Measurements from ENCODE around the gene COX19.
"Not testable (repeated sequence)": the region's sequence is repeated elsewhere in the genome, so short reads cannot be mapped to it uniquely, and the experiment has no call there.

COX19 gene

GRCh38 chr7:962401-963081 is 12.8 kb downstream of the COX19 start:
- no peak for DNase-seq (ENCODE audit: low read depth in 2 of 2, low spot score in 1 of 2)

- no peak for DNase-seq (ENCODE audit: low read depth in 2 of 2, low spot score in 1 of 2)
Measured at GRCh38 chr7:961546-962400, 13.6 kb downstream of the COX19 start.

- DNase-seq (ENCODE audit: low read depth in 2 of 2, low spot score in 1 of 2), result not testable (repeated sequence)
Measured at GRCh38 chr7:960972-961371, 14.4 kb downstream of the COX19 start.

GRCh38 chr7:960269-960871 is 15.0 kb downstream of the COX19 start:
- no peak for DNase-seq (ENCODE audit: low read depth in 2 of 2, low spot score in 1 of 2)

- not testable (repeated sequence) for DNase-seq (ENCODE audit: low read depth in 2 of 2, low spot score in 1 of 2)
Measured at GRCh38 chr7:959740-960139, 15.6 kb downstream of the COX19 start.

GRCh38 chr7:959271-959670 is 16.1 kb downstream of the COX19 start:
- no peak for DNase-seq (ENCODE audit: low read depth in 2 of 2, low spot score in 1 of 2)

GRCh38 chr7:958221-959200 is 16.8 kb downstream of the COX19 start:
- no peak for DNase-seq (ENCODE audit: low read depth in 2 of 2, low spot score in 1 of 2)

- no peak for DNase-seq (ENCODE audit: low read depth in 2 of 2, low spot score in 1 of 2)
Measured at GRCh38 chr7:957418-958220, 17.7 kb downstream of the COX19 start.

GRCh38 chr7:956031-956430 is 19.3 kb downstream of the COX19 start:
- no peak for DNase-seq (ENCODE audit: low read depth in 2 of 2, low spot score in 1 of 2)

GRCh38 chr7:954330-955238 is 20.8 kb downstream of the COX19 start, which contains the start of gene ADAP1:
Gene ADAP1 (minus strand): TSS chr7:954680. CDS start chr7:954477, 203 bp downstream.
- DNase-seq (ENCODE audit: low read depth in 2 of 2, low spot score in 1 of 2), result no peak

GRCh38 chr7:953547-954327 is 21.6 kb downstream of the COX19 start:
- no peak for DNase-seq (ENCODE audit: low read depth in 2 of 2, low spot score in 1 of 2)

- DNase-seq (ENCODE audit: low read depth in 2 of 2, low spot score in 1 of 2), result no peak
Measured at GRCh38 chr7:952548-953441, 22.6 kb downstream of the COX19 start.

- DNase-seq (ENCODE audit: low read depth in 2 of 2, low spot score in 1 of 2), result no peak
Measured at GRCh38 chr7:951881-952547, 23.3 kb downstream of the COX19 start.

- DNase-seq (ENCODE audit: low read depth in 2 of 2, low spot score in 1 of 2), result no peak
Measured at GRCh38 chr7:949021-949934, 26.1 kb downstream of the COX19 start.

GRCh38 chr7:947391-948210 is 27.7 kb downstream of the COX19 start:
- no peak for DNase-seq (ENCODE audit: low read depth in 2 of 2, low spot score in 1 of 2)

All from stimulated activated CD8-positive, alpha-beta memory T cell treated with anti-CD3 and anti-CD28 coated beads, Interleukin-4, amount 100 ng/mL, for 4 hours (primary cell).